NCI-H526 treated with DMSO at 0.1 percent for 48 hours (cell line): ENCODE measurements around the gene FAM131A.

Experiments used
- DNase-seq: peaks from one replicate; lab custom pipeline; 2025; lab: John Stamatoyannopoulos, UW

Gene FAM131A

DNA sequence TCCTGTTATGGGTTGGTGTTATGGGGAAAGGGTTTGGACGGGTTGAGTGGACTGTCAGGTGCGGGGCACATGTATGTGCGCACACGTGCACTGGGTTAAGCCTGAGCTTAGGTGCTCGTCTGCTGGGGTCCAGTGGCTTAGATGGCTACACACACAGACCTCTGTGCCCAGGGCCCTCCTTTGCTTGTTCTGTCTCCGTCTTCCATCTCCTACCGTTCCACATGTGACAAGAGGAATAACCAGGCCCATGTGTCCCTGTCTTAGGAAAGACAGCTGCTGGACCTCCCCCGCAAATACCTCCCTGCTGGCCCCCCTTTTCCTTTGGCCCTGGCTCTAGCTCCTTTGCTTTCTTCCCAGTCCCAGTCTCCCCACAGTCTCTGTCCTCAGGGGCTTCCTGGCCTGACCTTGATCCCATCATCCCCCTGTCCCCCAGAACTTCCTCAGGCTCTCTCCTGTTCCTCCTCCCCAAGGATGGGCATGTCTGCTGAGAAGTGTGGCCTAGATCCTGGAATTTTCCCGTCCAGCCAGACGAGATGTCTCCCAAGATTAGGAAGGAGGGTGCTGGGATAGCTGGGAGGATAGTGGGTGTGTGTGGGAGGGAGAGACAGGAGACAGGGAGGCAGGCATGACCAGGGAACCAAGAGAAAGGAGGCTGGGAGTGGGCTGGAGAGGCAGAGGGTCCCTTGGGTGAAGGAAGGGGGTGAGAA is 41.4 kb downstream of the FAM131A start:
- no peak for DNase-seq

DNA sequence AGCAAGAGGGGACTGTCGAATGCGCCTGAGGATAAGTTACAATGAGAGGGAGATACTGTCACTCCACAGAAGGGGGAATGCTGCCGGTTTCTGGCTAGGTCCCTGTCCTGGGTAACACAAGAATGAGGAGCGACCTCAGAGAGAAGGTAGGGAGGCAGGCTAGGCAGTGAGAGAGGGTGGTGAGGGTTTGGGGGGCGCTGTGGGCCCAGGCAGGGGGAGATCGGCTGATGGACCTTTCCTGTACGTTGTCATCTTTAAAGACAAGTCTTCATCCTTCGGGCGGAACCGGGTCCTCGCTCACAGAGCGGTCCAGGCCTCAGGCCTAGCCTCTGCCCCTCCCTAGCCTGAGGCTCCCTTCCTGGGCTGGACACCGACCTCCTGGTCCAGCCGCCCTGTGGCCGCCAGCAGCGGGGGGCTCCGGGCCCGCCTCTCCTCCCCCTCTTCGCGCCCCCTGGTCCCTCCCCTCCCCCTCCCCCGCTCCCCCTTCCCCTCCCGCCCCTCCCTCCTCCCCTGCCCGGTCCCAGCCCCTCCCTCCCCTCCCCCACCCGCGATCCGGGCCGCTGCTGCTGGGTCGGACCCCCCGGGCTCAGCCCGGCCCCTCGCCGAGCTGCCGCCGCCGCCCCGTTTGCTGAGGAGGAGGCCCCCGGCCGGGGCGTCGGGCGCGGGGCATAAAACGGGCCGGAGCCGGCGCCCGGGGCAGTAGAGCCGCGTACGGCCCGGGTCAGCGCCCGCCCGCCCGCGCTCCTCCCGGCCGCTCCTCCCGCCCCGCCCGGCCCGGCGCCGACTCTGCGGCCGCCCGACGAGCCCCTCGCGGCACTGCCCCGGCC is 42.2 kb downstream of the FAM131A start, which contains the start of gene CHRD:
Gene CHRD, plus strand, starts transcription at position 697 of the 827 bp plus-strand sequence. CDS start 265 bp downstream, outside the sequence.
- DNase-seq: no peak

DNA sequence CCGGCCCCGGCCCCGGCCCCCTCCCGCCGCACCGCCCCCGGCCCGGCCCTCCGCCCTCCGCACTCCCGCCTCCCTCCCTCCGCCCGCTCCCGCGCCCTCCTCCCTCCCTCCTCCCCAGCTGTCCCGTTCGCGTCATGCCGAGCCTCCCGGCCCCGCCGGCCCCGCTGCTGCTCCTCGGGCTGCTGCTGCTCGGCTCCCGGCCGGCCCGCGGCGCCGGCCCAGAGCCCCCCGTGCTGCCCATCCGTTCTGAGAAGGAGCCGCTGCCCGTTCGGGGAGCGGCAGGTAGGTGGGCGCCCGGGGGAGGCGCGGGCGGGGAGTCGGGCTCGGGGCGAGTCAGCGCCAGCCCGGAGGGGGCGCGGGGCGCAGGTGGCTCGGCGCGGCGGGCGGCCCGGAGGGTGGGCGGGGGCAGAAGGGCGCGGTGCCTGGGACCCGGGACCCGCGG is 42.8 kb downstream of the FAM131A start:
- DNase-seq: no peak

DNA sequence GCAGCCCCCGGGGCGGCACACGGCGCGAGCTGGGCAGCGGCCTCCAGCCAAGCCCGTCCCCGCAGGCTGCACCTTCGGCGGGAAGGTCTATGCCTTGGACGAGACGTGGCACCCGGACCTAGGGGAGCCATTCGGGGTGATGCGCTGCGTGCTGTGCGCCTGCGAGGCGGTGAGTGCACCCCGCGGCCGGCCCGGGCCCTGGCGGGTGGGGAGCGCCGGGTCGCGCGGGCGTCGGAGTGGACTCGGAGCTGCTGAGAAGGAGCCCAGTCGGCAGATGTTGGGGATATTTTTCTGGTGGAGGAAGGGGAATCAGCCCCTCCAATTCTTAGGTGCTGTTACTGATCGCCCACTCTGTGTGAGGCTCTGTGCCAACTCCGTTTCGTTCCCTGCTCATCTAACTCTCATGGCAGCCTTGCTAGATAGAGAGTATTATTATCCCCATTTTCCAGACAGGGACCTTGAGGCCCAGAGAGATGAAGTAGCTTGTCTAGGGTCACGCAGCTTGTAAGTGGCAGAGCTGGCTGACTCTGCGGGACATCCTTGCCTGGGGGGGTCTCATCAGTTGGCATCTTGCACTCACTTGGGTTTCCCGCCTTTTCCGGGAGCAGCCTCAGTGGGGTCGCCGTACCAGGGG is 43.3 kb downstream of the FAM131A start:
- DNase-seq: no peak

DNA sequence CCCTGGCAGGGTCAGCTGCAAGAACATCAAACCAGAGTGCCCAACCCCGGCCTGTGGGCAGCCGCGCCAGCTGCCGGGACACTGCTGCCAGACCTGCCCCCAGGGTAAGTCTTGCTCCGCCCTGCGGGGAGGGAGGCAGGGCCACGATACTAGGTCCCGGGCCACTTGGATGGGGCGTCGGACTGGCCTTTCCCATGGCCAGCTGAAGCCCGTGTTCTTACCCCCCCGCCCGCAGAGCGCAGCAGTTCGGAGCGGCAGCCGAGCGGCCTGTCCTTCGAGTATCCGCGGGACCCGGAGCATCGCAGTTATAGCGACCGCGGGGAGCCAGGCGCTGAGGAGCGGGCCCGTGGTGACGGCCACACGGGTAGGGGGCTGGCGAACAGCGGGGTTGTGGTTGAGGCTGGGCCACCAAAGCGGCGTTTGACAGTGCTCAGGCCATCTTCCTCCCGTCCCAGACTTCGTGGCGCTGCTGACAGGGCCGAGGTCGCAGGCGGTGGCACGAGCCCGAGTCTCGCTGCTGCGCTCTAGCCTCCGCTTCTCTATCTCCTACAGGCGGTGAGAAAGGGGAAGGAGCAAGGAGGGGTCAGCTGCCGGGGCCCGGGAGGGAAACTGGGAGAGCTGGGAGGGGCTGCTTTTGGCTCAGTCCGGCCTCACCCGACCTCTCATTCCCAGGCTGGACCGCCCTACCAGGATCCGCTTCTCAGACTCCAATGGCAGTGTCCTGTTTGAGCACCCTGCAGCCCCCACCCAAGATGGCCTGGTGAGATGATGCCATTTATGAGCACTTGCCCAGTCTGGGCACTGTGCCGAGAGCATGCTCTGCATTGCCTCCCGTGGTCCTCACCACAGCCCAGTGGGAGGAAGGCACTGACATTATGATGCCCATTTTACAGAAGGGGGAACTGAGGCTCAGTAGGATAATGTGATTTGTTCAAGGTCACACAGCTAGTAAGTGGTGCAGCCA is 44.1 kb downstream of the FAM131A start:
- no peak for DNase-seq

DNA sequence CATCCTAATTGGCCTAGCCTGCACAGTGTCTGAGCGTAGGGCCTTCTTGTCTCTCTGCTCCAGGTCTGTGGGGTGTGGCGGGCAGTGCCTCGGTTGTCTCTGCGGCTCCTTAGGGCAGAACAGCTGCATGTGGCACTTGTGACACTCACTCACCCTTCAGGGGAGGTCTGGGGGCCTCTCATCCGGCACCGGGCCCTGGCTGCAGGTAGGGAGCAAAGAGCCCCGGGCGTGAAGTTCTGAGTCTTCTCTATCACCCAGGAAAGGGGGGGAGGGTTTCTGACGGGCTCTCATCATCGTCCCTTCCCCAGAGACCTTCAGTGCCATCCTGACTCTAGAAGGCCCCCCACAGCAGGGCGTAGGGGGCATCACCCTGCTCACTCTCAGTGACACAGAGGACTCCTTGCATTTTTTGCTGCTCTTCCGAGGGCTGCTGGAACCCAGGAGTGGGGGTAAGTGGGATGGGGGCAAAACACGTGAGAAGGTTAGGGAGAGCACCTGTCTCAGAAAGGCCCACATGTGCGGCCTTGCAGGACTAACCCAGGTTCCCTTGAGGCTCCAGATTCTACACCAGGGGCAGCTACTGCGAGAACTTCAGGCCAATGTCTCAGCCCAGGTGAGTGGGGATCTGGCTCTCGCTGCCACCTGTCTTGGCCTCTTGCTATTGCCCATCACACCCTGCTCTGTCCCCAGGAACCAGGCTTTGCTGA is 45.1 kb downstream of the FAM131A start:
- DNase-seq: no peak

DNA sequence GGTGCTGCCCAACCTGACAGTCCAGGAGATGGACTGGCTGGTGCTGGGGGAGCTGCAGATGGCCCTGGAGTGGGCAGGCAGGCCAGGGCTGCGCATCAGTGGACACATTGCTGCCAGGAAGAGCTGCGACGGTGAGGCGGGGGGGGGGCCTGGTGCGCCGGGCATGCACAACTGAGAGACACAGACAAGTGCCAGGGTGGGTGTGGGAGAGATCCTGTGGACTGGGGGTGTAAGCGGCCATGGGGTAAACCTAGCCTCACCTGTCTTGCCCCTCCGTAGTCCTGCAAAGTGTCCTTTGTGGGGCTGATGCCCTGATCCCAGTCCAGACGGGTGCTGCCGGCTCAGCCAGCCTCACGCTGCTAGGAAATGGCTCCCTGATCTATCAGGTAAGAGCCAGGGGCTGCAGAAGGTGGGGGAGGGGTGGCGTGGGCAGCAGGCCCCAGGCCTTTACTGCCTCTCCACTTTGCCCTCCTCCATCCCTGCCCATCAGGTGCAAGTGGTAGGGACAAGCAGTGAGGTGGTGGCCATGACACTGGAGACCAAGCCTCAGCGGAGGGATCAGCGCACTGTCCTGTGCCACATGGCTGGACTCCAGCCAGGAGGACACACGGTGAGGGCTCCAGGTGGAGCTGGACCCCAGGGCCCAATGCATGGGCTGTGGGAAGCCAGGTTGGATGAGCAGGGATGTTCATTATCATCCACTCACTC is 45.8 kb downstream of the FAM131A start:
- no peak for DNase-seq

DNA sequence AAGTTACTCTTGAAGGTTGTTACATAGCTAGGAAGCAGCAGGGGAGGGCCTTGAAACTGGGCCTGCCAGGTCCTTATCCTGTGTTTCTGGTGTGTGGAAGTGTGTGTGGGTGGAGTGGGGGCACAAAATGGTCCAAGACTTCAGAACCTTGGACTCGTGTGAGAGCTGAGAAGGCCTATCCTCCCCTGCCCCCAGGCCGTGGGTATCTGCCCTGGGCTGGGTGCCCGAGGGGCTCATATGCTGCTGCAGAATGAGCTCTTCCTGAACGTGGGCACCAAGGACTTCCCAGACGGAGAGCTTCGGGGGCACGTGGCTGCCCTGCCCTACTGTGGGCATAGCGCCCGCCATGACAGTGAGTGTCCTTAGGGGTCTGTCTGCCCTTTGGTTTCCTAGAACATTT is 46.9 kb downstream of the FAM131A start:
- no peak for DNase-seq

DNA sequence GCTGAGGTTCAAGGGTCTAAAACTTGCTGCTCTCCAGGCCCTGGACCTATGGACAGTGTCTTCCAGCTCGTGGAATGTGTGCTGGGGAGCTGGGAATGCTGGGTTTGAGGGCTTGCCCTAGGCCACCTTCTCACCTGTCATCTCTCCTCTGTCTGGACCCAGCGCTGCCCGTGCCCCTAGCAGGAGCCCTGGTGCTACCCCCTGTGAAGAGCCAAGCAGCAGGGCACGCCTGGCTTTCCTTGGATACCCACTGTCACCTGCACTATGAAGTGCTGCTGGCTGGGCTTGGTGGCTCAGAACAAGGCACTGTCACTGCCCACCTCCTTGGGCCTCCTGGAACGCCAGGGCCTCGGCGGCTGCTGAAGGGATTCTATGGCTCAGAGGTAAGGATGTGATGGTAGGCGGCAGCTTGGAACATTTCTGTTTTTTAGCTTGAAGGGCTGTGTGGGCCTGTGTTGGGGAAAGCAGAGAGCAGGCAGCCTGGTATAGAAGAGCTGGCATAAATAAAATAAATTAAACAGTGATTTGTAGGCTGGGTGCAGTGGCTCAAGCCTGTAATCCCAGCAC is 47.5 kb downstream of the FAM131A start:
- DNase-seq: no peak

DNA sequence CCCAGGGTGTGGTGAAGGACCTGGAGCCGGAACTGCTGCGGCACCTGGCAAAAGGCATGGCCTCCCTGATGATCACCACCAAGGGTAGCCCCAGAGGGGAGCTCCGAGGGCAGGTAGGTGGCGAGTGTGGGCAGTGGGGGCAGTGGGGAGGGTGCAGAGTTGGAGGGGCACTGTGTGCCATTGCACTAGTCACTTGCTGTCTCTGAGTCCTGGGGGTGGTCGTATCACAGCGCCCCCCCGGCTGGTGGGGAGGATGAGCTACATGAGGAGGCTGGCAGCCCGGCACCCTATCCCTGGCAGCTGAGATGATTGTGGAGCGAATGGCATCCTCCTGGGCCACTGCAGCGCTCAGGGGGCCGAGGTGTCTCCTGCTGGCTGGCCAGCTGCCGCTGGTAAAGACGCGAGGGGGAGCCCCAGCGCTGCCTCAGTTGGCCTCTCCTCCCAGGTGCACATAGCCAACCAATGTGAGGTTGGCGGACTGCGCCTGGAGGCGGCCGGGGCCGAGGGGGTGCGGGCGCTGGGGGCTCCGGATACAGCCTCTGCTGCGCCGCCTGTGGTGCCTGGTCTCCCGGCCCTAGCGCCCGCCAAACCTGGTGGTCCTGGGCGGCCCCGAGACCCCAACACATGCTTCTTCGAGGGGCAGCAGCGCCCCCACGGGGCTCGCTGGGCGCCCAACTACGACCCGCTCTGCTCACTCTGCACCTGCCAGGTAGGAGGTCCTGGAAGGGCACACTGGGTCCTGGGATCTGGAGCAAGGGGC is 48.8 kb downstream of the FAM131A start:
- no peak for DNase-seq

DNA sequence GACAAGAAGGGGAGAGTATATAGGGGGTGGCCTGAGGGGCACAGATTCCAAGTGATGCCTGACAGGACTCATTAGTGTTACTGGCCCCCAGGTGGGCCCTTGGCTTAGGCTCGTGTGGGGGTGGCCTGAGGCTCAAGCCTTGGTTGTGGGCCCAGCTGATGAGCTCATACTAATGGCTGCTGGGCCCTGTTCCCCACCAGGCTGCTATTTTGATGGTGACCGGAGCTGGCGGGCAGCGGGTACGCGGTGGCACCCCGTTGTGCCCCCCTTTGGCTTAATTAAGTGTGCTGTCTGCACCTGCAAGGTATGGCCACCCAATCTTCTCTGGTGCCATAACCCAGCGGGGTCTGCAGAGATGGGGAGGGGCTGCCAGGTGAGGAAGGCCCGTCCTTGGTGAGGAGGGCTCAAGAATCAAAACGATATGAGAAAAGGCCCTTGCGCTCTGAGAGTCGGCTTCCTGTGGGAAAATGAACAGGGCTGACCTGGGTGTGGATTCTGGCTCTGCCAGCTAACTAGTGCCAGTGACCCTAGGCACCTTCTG is 49.8 kb downstream of the FAM131A start:
- DNase-seq: no peak

DNA sequence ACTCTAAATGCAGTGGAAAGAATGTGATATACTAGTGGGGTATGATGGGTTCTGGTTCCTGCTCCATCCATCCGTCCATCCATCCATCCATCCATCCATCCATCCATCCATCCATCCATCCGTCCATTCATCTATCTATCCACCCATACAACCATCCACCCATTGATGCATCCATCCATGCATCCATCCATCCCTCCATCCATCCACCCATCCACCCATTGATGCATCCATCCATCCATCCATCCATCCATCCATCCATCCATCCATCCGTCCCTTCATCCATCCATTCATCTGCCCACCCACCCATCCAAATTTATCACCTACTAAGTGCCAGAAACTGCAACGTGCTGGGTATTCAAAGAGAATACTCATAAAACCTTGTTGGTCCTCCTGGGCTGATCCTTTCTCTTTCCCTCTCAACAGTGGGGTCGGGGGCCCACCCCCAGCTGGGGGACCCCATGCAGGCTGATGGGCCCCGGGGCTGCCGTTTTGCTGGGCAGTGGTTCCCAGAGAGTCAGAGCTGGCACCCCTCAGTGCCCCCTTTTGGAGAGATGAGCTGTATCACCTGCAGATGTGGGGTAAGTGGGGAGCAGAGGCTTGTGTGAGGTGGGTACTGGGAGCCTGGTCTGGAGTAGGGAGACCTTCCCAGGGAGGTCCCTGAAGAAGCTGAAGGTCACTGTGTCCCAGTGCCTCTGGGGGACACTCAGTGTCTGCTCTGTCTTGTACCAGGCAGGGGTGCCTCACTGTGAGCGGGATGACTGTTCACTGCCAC is 51.0 kb downstream of the FAM131A start:
- DNase-seq: no peak

DNA sequence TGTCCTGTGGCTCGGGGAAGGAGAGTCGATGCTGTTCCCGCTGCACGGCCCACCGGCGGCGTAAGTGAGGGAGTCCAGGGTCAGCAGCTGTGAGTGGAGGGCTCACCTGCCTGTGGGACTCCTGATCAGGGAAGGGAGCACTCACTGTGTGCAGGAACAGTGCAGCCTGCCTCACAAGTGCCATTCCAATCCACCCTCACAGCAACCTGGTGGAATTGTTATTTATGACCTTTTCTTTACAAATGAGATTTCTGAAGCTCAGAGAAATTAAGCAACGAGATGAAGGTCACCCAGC is 51.5 kb downstream of the FAM131A start:
- no peak for DNase-seq

DNA sequence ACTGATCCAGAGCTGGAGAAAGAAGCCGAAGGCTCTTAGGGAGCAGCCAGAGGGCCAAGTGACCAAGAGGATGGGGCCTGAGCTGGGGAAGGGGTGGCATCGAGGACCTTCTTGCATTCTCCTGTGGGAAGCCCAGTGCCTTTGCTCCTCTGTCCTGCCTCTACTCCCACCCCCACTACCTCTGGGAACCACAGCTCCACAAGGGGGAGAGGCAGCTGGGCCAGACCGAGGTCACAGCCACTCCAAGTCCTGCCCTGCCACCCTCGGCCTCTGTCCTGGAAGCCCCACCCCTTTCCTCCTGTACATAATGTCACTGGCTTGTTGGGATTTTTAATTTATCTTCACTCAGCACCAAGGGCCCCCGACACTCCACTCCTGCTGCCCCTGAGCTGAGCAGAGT is 52.0 kb downstream of the FAM131A start:
- no peak for DNase-seq

DNA sequence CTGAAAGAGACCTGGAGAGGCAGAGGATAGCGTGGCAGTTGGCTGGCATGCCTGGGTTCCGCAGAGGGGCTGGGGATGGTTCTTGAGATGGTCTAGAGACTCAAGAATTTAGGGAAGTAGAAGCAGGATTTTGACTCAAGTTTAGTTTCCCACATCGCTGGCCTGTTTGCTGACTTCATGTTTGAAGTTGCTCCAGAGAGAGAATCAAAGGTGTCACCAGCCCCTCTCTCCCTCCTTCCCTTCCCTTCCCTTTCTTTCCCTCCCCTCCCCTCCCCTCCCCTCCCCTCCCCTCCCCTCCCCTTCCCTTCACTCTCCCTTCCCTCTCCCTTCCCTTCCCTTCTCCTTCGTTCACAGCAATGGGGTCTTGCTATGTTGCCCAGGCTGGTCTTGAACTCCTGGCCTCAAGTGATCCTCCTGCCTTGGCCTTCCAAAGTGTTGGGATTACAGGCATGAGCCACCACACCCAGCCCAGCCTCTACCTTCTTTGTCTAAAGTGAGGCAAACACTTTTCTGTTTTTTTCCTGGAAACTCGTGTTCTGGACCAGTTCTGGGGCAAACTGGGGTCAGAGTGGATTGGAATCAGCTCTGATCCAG is 52.6 kb downstream of the FAM131A start:
- DNase-seq: no peak

DNA sequence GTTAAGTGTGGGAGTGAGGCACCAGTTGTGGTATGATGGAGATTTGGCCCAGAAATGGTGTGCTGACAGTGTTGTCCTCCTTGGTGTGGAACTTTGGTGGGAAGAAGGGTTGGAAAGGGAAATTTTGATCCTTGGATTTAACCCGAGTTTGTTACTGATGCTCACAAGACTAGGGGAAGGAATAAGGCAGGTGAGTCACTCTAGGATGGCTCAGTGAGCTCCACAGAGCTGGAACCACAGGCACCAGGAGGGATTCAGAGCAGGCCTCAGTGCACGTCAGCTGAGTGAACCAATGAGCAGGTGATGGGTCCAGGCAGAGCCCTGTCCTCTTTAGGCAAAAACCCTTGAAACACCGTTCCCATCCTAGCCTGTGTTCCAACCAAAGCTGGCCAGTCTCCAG is 53.9 kb downstream of the FAM131A start:
- no peak for DNase-seq

DNA sequence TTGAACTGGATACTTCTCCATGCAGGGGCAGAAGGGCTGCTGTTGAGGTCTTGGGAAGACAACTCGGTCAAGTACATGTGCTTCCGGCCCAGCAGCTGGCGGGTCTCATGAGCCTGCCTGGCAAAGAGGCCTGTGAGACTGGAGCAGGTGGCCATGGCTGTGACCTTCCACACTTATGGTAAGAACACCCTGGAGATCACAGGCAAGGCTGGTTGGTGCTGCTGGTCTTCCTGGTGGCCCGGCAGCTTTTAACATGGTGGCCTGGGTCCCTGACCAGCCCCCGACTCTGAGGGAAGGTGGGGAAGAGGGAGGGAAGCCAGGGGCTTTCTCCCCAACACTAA is 57.9 kb downstream of the FAM131A start:
- no peak for DNase-seq
